ENCODE results near the gene MAPKAPK2.

DNA sequence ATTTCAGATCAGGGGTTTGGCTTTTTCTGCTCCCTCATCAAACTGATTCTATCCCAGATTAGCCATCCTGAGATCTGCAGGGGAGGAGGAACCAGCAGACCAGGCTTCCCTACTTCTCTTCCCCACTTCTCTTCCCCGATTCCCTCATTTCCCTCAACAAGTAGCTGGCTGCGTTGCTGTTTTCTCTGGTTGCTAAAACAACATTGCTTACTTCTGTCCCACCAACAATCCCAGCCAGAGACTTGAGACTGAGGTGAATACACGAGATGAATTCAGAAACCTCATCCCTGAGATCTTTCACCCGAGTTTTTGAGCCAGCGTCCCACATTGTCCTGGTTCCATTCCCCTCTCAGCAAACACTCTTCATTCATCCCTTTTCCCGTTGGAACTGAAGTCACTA is 27.0 kb upstream of the MAPKAPK2 start:
- TF ChIP-seq, protein P1, sequence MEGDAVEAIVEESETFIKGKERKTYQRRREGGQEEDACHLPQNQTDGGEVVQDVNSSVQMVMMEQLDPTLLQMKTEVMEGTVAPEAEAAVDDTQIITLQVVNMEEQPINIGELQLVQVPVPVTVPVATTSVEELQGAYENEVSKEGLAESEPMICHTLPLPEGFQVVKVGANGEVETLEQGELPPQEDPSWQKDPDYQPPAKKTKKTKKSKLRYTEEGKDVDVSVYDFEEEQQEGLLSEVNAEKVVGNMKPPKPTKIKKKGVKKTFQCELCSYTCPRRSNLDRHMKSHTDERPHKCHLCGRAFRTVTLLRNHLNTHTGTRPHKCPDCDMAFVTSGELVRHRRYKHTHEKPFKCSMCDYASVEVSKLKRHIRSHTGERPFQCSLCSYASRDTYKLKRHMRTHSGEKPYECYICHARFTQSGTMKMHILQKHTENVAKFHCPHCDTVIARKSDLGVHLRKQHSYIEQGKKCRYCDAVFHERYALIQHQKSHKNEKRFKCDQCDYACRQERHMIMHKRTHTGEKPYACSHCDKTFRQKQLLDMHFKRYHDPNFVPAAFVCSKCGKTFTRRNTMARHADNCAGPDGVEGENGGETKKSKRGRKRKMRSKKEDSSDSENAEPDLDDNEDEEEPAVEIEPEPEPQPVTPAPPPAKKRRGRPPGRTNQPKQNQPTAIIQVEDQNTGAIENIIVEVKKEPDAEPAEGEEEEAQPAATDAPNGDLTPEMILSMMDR (IDR thresholded peaks at IDR 0.05): no peak
- TF ChIP-seq POLR2AphosphoS5 (IDR thresholded peaks at IDR 0.05; ENCODE audit: low read depth, low read length): no peak
- TF ChIP-seq SIN3A (IDR thresholded peaks at IDR 0.05; ENCODE audit: borderline replicate concordance, insufficient read depth, low read depth, low read length): no peak
- TF ChIP-seq, protein P2, sequence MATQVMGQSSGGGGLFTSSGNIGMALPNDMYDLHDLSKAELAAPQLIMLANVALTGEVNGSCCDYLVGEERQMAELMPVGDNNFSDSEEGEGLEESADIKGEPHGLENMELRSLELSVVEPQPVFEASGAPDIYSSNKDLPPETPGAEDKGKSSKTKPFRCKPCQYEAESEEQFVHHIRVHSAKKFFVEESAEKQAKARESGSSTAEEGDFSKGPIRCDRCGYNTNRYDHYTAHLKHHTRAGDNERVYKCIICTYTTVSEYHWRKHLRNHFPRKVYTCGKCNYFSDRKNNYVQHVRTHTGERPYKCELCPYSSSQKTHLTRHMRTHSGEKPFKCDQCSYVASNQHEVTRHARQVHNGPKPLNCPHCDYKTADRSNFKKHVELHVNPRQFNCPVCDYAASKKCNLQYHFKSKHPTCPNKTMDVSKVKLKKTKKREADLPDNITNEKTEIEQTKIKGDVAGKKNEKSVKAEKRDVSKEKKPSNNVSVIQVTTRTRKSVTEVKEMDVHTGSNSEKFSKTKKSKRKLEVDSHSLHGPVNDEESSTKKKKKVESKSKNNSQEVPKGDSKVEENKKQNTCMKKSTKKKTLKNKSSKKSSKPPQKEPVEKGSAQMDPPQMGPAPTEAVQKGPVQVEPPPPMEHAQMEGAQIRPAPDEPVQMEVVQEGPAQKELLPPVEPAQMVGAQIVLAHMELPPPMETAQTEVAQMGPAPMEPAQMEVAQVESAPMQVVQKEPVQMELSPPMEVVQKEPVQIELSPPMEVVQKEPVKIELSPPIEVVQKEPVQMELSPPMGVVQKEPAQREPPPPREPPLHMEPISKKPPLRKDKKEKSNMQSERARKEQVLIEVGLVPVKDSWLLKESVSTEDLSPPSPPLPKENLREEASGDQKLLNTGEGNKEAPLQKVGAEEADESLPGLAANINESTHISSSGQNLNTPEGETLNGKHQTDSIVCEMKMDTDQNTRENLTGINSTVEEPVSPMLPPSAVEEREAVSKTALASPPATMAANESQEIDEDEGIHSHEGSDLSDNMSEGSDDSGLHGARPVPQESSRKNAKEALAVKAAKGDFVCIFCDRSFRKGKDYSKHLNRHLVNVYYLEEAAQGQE (IDR thresholded peaks at IDR 0.05; ENCODE audit: insufficient read depth in 1 of 2, low read depth in 2 of 2, low read length in 1 of 2): no peak
